Neural cell (in vitro differentiated cells): Measurements from ENCODE around the gene TMEM181. TPM values are rescaled to one million over a fixed set of nuclear protein-coding genes. Genes with fewer than 3 reads are reported as not detected.

Experiments
- H2AFZ ChIP-seq: fragments of 200-600, 300-800 bp; sonication (generic), shearing (Covaris generic); 2 replicates; pipeline ENCODE4 v1.6.0; 2014; ENCODE audit warnings: low read depth, mild to moderate bottlenecking, antibody characterized with exemption, low read length, moderate library complexity
- H3F3A ChIP-seq: fragments of 200-600 bp; shearing (Covaris generic); 2 replicates; pipeline ENCODE4 v1.6.1; 2016; ENCODE audit warnings: mild to moderate bottlenecking, moderate library complexity, mixed read lengths, antibody characterized with exemption, low read length; ENCODE audit not compliant: insufficient read depth, poor library complexity, severe bottlenecking
- H3K27ac ChIP-seq: fragments of 200-600, 300-800 bp; sonication (generic), shearing (Covaris generic); 2 replicates; pipeline ENCODE4 v1.5.1; 2014; ENCODE audit warnings: mild to moderate bottlenecking, low read length, moderate library complexity
- H3K27me3 ChIP-seq: fragments of 300-800, 200-600 bp; sonication (generic), shearing (Covaris generic); 2 replicates; pipeline ENCODE4 v1.6.0; 2014; ENCODE audit warnings: mild to moderate bottlenecking, low read depth, low read length, moderate library complexity; ENCODE audit not compliant: insufficient read depth
- H3K36me3 ChIP-seq: fragments of 300-800, 200-600 bp; sonication (generic), shearing (Covaris generic); 2 replicates; pipeline ENCODE4 v1.5.1; 2014; ENCODE audit warnings: mild to moderate bottlenecking, antibody characterized with exemption, low read length, moderate library complexity; ENCODE audit not compliant: insufficient read depth
- H3K4me2 ChIP-seq: fragments of 300-800, 200-600 bp; sonication (generic), shearing (Covaris generic); 2 replicates; pipeline ENCODE4 v1.6.0; 2014; ENCODE audit warnings: mild to moderate bottlenecking, low read length
- H3K4me3 ChIP-seq: fragments of 300-800, 200-600 bp; sonication (generic), shearing (Covaris generic); 2 replicates; pipeline ENCODE4 v1.5.1; 2014; ENCODE audit warnings: mild to moderate bottlenecking, low read length, moderate library complexity
- H3K79me2 ChIP-seq: fragments of 200-600 bp; shearing (Covaris generic); replicated peaks from 2 replicates; pipeline ENCODE4 v1.6.0; 2014; ENCODE audit warnings: mild to moderate bottlenecking, low read length, moderate library complexity; ENCODE audit not compliant: insufficient read depth
- H3K9ac ChIP-seq: fragments of 300-800, 200-600 bp; sonication (generic), shearing (Covaris generic); 2 replicates; pipeline ENCODE4 v1.6.1; 2016; ENCODE audit warnings: mild to moderate bottlenecking, low read length, mixed read lengths
- H3K9me2 ChIP-seq: fragments of 200-600 bp; shearing (Covaris generic); 2 replicates; pipeline ENCODE4 v1.6.1; 2016; ENCODE audit warnings: mild to moderate bottlenecking, low read length, mixed read lengths; ENCODE audit not compliant: insufficient read depth
- H3K9me3 ChIP-seq: fragments of 200-600, 300-800 bp; sonication (generic), shearing (Covaris generic); 2 replicates; pipeline ENCODE4 v1.6.1; 2016; ENCODE audit warnings: mild to moderate bottlenecking, mixed run types, low read length, moderate library complexity, mixed read lengths
- H4K20me1 ChIP-seq: fragments of 200-600 bp; shearing (Covaris generic); 2 replicates; pipeline ENCODE4 v1.6.1; 2016; ENCODE audit warnings: mild to moderate bottlenecking, mixed run types; ENCODE audit not compliant: insufficient read depth
- EP300 ChIP-seq: fragments of 450-650 bp; conservative IDR thresholded peaks from 2 replicates; pipeline ENCODE4 v1.6.1; 2014; ENCODE audit warnings: antibody characterized with exemption, mild to moderate bottlenecking, moderate library complexity; ENCODE audit not compliant: poor library complexity, severe bottlenecking
- EZH2 ChIP-seq: fragments of 200-600, 300-800 bp; shearing (Covaris generic), sonication (generic); IDR thresholded peaks from 2 replicates; pipeline ENCODE4 v1.6.1; 2014; ENCODE audit warnings: antibody characterized with exemption, low read length, borderline replicate concordance, mild to moderate bottlenecking; ENCODE audit not compliant: insufficient read depth, poor library complexity, severe bottlenecking
- MXI1 ChIP-seq: fragments of 450-650 bp; conservative IDR thresholded peaks from 2 replicates; pipeline ENCODE4 v1.6.1; 2014; ENCODE audit warnings: antibody characterized with exemption, mild to moderate bottlenecking; ENCODE audit not compliant: poor library complexity, severe bottlenecking
- POLR2AphosphoS5 ChIP-seq: IDR thresholded peaks from 2 replicates; pipeline ENCODE4 v1.6.1; 2012
- RAD21 ChIP-seq: fragments of 450-650 bp; conservative IDR thresholded peaks from 2 replicates; pipeline ENCODE4 v1.6.1; 2014; ENCODE audit warnings: antibody characterized with exemption, mild to moderate bottlenecking, moderate library complexity
- SMC3 ChIP-seq: fragments of 450-650 bp; conservative IDR thresholded peaks from 2 replicates; pipeline ENCODE4 v1.6.1; 2014; ENCODE audit warnings: antibody characterized with exemption, mild to moderate bottlenecking, moderate library complexity; ENCODE audit not compliant: poor library complexity
- TAF1 ChIP-seq: IDR thresholded peaks from 2 replicates; pipeline ENCODE4 v1.6.1; 2012; ENCODE audit warnings: low read depth
- polyA plus RNA-seq: library from polyadenylated mRNA; depleted of rRNA; stranded (reverse); fragments of >200 nt; gene quantifications from 2 replicates; pipeline ENCODE4 v1.2.3, GENCODE V29; 2014
- TF ChIP-seq, protein P1 (sequence below): IDR thresholded peaks from 2 replicates; pipeline ENCODE4 v1.6.1; 2012; ENCODE audit warnings: borderline replicate concordance
- TF ChIP-seq, protein P2 (sequence below): fragments of 450-650 bp; IDR thresholded peaks from 2 replicates; pipeline ENCODE4 v1.5.1; 2014; ENCODE audit warnings: antibody characterized with exemption, mild to moderate bottlenecking, moderate library complexity; ENCODE audit not compliant: poor library complexity, severe bottlenecking

TMEM181 gene
- polyA plus RNA-seq, 1 donor from 2014 or later: 47.6 TPM

DNA sequence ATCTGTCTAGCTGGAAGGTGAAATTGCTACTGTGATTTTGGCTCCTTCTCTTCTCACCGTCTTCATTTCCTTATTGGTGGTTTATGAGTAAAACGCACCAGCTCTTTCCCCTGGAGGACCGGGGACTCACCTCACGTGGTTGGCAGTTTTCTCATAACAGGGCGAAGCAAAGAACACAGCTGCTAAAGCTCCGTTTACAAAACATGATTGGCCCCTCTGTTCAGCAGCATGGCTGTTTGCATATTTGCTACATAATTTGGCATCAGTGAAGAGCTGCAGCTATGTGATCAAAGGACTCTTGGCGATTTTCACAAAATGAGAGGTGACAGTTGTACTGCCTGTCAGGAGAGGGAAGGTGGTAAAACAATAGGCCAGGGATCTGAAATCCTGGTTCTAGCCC, 20.5 kb upstream of the TMEM181 start:
- peak overlapping the region; percentile 81 for H3K27ac ChIP-seq
- H3K27me3 ChIP-seq: no peaks in the 10 kb centered on the region
- H3K4me3 ChIP-seq: peak overlapping the region; percentile 19
- no peak overlapping the region for H3K9ac ChIP-seq
- H4K20me1 ChIP-seq: no peaks in the 10 kb centered on the region
- peaks cover 8% of the 10 kb centered on the region for H3K36me3 ChIP-seq
- H3K9me3 ChIP-seq: no peaks in the 10 kb centered on the region
- H2AFZ ChIP-seq: no peak overlapping the region
- H3K9me2 ChIP-seq: no peaks in the 10 kb centered on the region
- H3K4me2 ChIP-seq: no peak overlapping the region
- peaks cover 18% of the 10 kb centered on the region for H3K79me2 ChIP-seq
- no peak for TF ChIP-seq TAF1
- TF ChIP-seq, protein P1, sequence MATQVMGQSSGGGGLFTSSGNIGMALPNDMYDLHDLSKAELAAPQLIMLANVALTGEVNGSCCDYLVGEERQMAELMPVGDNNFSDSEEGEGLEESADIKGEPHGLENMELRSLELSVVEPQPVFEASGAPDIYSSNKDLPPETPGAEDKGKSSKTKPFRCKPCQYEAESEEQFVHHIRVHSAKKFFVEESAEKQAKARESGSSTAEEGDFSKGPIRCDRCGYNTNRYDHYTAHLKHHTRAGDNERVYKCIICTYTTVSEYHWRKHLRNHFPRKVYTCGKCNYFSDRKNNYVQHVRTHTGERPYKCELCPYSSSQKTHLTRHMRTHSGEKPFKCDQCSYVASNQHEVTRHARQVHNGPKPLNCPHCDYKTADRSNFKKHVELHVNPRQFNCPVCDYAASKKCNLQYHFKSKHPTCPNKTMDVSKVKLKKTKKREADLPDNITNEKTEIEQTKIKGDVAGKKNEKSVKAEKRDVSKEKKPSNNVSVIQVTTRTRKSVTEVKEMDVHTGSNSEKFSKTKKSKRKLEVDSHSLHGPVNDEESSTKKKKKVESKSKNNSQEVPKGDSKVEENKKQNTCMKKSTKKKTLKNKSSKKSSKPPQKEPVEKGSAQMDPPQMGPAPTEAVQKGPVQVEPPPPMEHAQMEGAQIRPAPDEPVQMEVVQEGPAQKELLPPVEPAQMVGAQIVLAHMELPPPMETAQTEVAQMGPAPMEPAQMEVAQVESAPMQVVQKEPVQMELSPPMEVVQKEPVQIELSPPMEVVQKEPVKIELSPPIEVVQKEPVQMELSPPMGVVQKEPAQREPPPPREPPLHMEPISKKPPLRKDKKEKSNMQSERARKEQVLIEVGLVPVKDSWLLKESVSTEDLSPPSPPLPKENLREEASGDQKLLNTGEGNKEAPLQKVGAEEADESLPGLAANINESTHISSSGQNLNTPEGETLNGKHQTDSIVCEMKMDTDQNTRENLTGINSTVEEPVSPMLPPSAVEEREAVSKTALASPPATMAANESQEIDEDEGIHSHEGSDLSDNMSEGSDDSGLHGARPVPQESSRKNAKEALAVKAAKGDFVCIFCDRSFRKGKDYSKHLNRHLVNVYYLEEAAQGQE: no peak
- TF ChIP-seq SMC3: no peak
- TF ChIP-seq RAD21: no peak
- peaks cover 6% of the 10 kb centered on the region for H3F3A ChIP-seq

DNA sequence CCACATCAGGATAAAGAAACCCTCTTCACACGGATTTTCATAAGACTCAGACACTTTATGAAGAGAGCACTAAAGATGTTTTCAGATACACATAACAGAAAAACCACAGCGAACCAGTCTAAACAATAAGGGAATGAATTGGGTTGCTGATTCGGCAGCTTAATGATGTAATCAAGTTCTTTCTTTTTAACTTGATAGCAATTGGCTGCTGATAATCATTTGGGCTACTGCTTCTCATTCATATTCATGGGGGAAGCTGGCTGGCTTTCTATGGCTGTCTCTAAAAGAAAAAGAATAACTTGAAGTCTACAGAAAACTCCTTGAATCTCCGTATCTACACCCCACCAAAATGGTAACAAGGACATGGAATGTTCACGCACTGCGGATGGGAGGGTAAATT, 20.0 kb upstream of the TMEM181 start:
- no peak overlapping the region for H3K4me2 ChIP-seq
- no peaks in the 10 kb centered on the region for H3K9me2 ChIP-seq
- no peak overlapping the region for H3K4me3 ChIP-seq
- no peaks in the 10 kb centered on the region for H4K20me1 ChIP-seq
- H3K9me3 ChIP-seq: no peaks in the 10 kb centered on the region
- no peak overlapping the region for H3K9ac ChIP-seq
- H3K79me2 ChIP-seq: peaks cover 18% of the 10 kb centered on the region
- no peak overlapping the region for H3K27ac ChIP-seq
- H2AFZ ChIP-seq: no peak overlapping the region
- TF ChIP-seq, protein P1: no peak
- TF ChIP-seq TAF1 (no peak), EZH2 (no peak), POLR2AphosphoS5 (no peak), MXI1 (no peak), SMC3 (no peak), RAD21 (no peak), EP300 (no peak)
- TF ChIP-seq, protein P2, sequence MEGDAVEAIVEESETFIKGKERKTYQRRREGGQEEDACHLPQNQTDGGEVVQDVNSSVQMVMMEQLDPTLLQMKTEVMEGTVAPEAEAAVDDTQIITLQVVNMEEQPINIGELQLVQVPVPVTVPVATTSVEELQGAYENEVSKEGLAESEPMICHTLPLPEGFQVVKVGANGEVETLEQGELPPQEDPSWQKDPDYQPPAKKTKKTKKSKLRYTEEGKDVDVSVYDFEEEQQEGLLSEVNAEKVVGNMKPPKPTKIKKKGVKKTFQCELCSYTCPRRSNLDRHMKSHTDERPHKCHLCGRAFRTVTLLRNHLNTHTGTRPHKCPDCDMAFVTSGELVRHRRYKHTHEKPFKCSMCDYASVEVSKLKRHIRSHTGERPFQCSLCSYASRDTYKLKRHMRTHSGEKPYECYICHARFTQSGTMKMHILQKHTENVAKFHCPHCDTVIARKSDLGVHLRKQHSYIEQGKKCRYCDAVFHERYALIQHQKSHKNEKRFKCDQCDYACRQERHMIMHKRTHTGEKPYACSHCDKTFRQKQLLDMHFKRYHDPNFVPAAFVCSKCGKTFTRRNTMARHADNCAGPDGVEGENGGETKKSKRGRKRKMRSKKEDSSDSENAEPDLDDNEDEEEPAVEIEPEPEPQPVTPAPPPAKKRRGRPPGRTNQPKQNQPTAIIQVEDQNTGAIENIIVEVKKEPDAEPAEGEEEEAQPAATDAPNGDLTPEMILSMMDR: no peak
- peaks cover 6% of the 10 kb centered on the region for H3F3A ChIP-seq
- no peaks in the 10 kb centered on the region for H3K27me3 ChIP-seq
- H3K36me3 ChIP-seq: peaks cover 8% of the 10 kb centered on the region
